H1 (cell line): Measurements from ENCODE around the gene SMAD1. TPM values are rescaled to one million over a fixed set of nuclear protein-coding genes. Genes with fewer than 3 reads are reported as not detected.

Source experiments
- ATF3 ChIP-seq: IDR thresholded peaks from 2 replicates; pipeline ENCODE4 v1.6.1; 2011; ENCODE audit warnings: low read depth, mild to moderate bottlenecking, low read length; ENCODE audit not compliant: insufficient read depth
- BRCA1 ChIP-seq: IDR thresholded peaks from 2 replicates; pipeline ENCODE4 v1.6.1; 2012; ENCODE audit warnings: low read depth, low read length, improper control_type of control experiment
- CHD1 ChIP-seq: IDR thresholded peaks from 2 replicates; pipeline ENCODE4 v1.6.1; 2012; ENCODE audit warnings: low read depth, low read length, improper control_type of control experiment
- E2F6 ChIP-seq: IDR thresholded peaks from 2 replicates; pipeline ENCODE4 v1.6.1; 2012; ENCODE audit warnings: inconsistent platforms
- KDM1A ChIP-seq: fragments of 200-600, 300-600 bp; sonication (generic); IDR thresholded peaks from 2 replicates; pipeline ENCODE4 v1.7.1; 2016; ENCODE audit warnings: mild to moderate bottlenecking, low read length, borderline replicate concordance
- KDM4A ChIP-seq: IDR thresholded peaks from one replicate; pipeline ENCODE4 v1.7.1; 2012; ENCODE audit warnings: low read depth, mild to moderate bottlenecking, moderate library complexity, low read length, inconsistent platforms; ENCODE audit not compliant: severe bottlenecking
- MAX ChIP-seq: IDR thresholded peaks from 2 replicates; pipeline ENCODE4 v1.6.1; 2012; ENCODE audit warnings: inconsistent platforms
- SRF ChIP-seq: IDR thresholded peaks from 2 replicates; pipeline ENCODE4 v1.6.1; 2011; ENCODE audit warnings: mild to moderate bottlenecking, low read depth, low read length, moderate library complexity
- TBP ChIP-seq: IDR thresholded peaks from 2 replicates; pipeline ENCODE4 v1.6.1; 2011; ENCODE audit warnings: low read depth, low read length, improper control_type of control experiment
- polyA plus RNA-seq, 7 experiments: library from polyadenylated mRNA; depleted of rRNA in 3 of 7; stranded (reverse) in 5 of 7; unstranded in 2 of 7; fragments of >200 nt in 5 of 7; fragments of 200-250 nt in 2 of 7; gene quantifications; 1 replicate in 5 of 7; 2 replicates in 1 of 7; 4 replicates in 1 of 7; pipeline versions ENCODE4 v1.2.1 to v1.2.3, GENCODE V29; 2011 to 2013; ENCODE audit warnings: missing spikeins in 2 of 7, mixed read lengths in 2 of 7
- total RNA-seq: library from RNA; stranded (reverse); fragmentation: NEBNext Ultra II Directional; extraction: Animal tissue kit (Norgen Biotek cat#: 25700); gene quantifications from 2 replicates; pipeline ENCODE4 v1.2.1, GENCODE V29; 2021

SMAD1 gene
- total and polyA plus RNA-seq, 2 of the 8 experiments (the other 6 are each of a cell fraction or from before 2014, with no cell fraction given): 22.6 to 25.3 TPM

GRCh38 chr4:145583191-145584055 lies 101.8 kb downstream of the SMAD1 start (continued):
- TF ChIP-seq E2F6 (no peak), KDM1A (no peak), KDM4A (no peak), ATF3 (no peak), CHD1 (no peak), TBP (no peak), MAX (no peak), SRF (no peak), BRCA1 (no peak)
